Ovary (tissue), 3 donors: ENCODE results near the gene CEMIP.

ENCODE experiments used
- CTCF ChIP-seq, 3 donors: fragments of 450-650 bp in 2 of 3; fragments of 200-600 bp in 1 of 3; IDR thresholded peaks; one replicate each; pipeline versions ENCODE4 v1.5.1 to v1.8.0; 2016 to 2022; ENCODE audit warnings: antibody characterized with exemption in 3 of 3, mild to moderate bottlenecking in 1 of 3
- EP300 ChIP-seq: sonication (generic); formaldehyde crosslinking; IDR thresholded peaks from one replicate; pipeline ENCODE4 v1.6.1; 2017; ENCODE audit warnings: antibody characterized with exemption
- donor health status: DM: no; HTN: no; CAD: no.

- TF ChIP-seq EP300 = no peak
- TF ChIP-seq CTCF (IDR thresholded peaks at IDR 0.05) = no peak
These were observed 65.0 kb downstream of the CEMIP start for GRCh38 chr15:80844011-80844732.
